SK-N-SH (cell line): ENCODE results near the gene C14orf180.

Experiments used
- CTCF ChIP-seq: fragments of 200-600 bp; sonication (generic); IDR thresholded peaks from 2 replicates; pipeline ENCODE4 v1.6.1; 2017; ENCODE audit warnings: antibody characterized with exemption, mild to moderate bottlenecking, moderate library complexity
- EZH2phosphoT487 ChIP-seq: fragments of 200-600 bp; sonication (generic); IDR thresholded peaks from 2 replicates; pipeline ENCODE4 v1.6.1; 2017; ENCODE audit warnings: low read depth, mixed run types, mild to moderate bottlenecking, antibody characterized with exemption, moderate library complexity, borderline replicate concordance
- MEF2A ChIP-seq: IDR thresholded peaks from 2 replicates; pipeline ENCODE4 v1.4.0; 2012; ENCODE audit warnings: low read depth, borderline replicate concordance
- NFIC ChIP-seq: IDR thresholded peaks from 2 replicates; pipeline ENCODE4 v1.4.0; 2012; ENCODE audit warnings: borderline replicate concordance
- POLR2AphosphoS5 ChIP-seq: IDR thresholded peaks from 2 replicates; pipeline ENCODE4 v1.6.1; 2012; ENCODE audit warnings: low read depth, low read length

DNA sequence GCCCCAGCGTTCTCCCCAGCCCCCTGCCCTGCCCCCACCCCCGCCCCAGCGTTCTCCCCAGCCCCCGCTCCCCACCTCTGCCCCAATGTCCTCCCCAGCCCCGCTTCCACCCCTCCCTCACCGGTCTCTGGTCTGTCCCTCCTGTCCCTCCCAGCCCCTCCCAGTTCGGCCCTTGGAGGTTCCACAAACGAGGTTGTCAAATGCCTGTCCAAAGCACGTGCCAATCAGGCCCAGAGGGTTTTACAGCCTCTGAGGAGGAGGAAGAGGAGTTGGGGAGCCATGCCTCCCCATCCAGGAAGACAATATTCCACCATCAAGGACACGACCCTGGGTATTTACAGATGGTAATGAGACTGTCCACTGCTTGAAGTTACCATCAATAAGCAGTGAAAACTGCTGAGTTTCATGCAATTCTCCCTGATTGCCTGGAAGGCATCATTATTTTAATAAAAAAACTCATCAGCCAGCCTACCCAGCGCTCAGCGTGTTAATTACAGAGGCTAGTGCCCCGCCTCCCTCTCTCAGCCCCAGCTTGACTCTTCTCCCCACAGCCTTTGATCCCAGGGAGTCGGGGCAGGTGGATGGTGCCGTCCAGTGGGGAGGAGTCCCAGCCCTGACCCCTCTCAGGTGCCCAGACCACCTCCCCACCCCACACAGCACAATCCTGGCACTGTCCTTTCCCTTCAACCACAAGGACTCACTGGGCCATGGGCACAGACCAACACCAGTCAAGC is 30.6 kb upstream of the C14orf180 start:
- TF ChIP-seq CTCF (no peak), NFIC (no peak), POLR2AphosphoS5 (no peak), EZH2phosphoT487 (no peak), MEF2A (no peak)
